ENCODE results near the gene MTERF2. TPM values are rescaled to one million over a fixed set of nuclear protein-coding genes. Genes with fewer than 3 reads are reported as not detected.

MTERF2 gene
- total and polyA plus RNA-seq, 2 of the 13 experiments (the other 11 are each of a cell fraction or from before 2014, with no cell fraction given): 8.0 to 11.6 TPM

DNA sequence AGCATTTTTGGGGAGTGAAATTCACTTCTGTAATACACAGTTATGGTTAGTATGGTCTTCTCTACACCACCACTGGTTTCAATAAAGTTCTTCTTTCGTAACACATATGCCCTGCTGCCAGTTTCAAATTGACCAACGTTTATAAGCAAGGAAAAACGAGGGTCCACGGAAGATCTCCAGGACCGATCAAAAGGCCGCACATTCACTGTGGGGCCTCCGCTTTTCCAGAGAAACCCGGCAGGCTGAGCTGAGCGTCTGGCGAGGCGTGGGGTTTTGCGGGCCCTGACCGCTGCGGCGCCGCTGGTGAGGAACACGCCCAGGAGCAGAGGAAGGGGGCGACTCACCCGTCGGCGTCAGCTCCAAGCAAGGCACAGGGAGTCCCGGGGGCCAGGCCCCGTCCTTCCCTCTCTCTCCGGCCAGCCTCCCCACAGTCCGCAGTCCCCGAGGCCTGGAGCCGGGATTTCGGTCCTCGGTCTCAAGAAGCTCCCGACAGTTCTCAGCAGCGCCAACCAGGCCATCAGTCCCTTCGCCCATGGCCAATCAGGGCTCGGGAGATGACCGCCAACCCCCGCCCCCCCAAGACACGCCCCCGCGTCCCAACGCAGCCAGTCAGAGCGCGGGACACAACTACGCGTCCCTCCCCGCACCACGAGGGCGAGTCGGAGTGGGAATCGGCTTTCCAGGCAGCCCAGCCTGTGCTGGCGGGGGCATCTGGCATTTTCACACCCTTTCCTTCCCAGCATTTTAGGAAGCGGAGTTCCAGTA, at the start of gene MTERF2 (continued):
- no peak for TF ChIP-seq ZNF646 (CRISPR knock-in tag; IDR thresholded peaks at IDR 0.05)
- TF ChIP-seq, protein P1, sequence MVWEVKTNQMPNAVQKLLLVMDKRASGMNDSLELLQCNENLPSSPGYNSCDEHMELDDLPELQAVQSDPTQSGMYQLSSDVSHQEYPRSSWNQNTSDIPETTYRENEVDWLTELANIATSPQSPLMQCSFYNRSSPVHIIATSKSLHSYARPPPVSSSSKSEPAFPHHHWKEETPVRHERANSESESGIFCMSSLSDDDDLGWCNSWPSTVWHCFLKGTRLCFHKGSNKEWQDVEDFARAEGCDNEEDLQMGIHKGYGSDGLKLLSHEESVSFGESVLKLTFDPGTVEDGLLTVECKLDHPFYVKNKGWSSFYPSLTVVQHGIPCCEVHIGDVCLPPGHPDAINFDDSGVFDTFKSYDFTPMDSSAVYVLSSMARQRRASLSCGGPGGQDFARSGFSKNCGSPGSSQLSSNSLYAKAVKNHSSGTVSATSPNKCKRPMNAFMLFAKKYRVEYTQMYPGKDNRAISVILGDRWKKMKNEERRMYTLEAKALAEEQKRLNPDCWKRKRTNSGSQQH (CRISPR knock-in tag; IDR thresholded peaks at IDR 0.05; ENCODE audit: low read depth): 0 out of 2 replicates have a peak, but pooled peaks have one; percentile 8
- peak; percentile 28; the same call in 1 of the 2 replicates for TF ChIP-seq ZNF501 (CRISPR knock-in tag; IDR thresholded peaks at IDR 0.05)
- TF ChIP-seq EED (CRISPR knock-in tag; IDR thresholded peaks at IDR 0.05): no peak
- no peak for TF ChIP-seq ZNF629 (CRISPR knock-in tag; conservative IDR thresholded peaks at IDR 0.05)
- TF ChIP-seq, protein P2, sequence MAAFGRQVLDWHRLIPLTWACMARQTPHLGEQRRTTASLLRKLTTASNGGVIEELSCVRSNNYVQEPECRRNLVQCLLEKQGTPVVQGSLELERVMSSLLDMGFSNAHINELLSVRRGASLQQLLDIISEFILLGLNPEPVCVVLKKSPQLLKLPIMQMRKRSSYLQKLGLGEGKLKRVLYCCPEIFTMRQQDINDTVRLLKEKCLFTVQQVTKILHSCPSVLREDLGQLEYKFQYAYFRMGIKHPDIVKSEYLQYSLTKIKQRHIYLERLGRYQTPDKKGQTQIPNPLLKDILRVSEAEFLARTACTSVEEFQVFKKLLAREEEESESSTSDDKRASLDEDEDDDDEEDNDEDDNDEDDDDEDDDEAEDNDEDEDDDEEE (CRISPR knock-in tag; IDR thresholded peaks at IDR 0.05): peak; percentile 83; the same call in 1 of the 2 replicates
- TF ChIP-seq, protein P3, sequence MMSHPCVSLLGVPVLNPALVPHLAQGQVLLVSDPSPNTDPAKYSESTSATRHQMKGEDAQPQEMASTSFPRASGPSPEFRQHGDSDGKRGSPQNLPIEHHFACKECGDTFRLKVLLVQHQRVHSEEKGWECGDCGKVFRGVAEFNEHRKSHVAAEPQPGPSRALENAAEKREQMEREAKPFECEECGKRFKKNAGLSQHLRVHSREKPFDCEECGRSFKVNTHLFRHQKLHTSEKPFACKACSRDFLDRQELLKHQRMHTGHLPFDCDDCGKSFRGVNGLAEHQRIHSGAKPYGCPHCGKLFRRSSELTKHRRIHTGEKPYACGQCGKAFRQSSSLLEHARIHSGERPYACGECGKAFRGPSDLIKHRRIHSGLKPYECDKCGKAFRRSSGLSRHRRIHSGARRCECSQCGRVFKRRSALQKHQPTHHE (CRISPR knock-in tag; IDR thresholded peaks at IDR 0.05; ENCODE audit: borderline replicate concordance): peak; percentile 70; the same call in 1 of the 2 replicates
- TF ChIP-seq, protein P4, sequence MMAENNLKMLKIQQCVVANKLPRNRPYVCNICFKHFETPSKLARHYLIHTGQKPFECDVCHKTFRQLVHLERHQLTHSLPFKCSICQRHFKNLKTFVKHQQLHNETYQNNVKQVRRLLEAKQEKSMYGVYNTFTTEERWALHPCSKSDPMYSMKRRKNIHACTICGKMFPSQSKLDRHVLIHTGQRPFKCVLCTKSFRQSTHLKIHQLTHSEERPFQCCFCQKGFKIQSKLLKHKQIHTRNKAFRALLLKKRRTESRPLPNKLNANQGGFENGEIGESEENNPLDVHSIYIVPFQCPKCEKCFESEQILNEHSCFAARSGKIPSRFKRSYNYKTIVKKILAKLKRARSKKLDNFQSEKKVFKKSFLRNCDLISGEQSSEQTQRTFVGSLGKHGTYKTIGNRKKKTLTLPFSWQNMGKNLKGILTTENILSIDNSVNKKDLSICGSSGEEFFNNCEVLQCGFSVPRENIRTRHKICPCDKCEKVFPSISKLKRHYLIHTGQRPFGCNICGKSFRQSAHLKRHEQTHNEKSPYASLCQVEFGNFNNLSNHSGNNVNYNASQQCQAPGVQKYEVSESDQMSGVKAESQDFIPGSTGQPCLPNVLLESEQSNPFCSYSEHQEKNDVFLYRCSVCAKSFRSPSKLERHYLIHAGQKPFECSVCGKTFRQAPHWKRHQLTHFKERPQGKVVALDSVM (CRISPR knock-in tag; IDR thresholded peaks at IDR 0.05): peak; percentile 50; the same call in 1 of the 2 replicates
- TF ChIP-seq, protein P5, sequence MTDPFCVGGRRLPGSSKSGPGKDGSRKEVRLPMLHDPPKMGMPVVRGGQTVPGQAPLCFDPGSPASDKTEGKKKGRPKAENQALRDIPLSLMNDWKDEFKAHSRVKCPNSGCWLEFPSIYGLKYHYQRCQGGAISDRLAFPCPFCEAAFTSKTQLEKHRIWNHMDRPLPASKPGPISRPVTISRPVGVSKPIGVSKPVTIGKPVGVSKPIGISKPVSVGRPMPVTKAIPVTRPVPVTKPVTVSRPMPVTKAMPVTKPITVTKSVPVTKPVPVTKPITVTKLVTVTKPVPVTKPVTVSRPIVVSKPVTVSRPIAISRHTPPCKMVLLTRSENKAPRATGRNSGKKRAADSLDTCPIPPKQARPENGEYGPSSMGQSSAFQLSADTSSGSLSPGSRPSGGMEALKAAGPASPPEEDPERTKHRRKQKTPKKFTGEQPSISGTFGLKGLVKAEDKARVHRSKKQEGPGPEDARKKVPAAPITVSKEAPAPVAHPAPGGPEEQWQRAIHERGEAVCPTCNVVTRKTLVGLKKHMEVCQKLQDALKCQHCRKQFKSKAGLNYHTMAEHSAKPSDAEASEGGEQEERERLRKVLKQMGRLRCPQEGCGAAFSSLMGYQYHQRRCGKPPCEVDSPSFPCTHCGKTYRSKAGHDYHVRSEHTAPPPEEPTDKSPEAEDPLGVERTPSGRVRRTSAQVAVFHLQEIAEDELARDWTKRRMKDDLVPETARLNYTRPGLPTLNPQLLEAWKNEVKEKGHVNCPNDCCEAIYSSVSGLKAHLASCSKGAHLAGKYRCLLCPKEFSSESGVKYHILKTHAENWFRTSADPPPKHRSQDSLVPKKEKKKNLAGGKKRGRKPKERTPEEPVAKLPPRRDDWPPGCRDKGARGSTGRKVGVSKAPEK (CRISPR knock-in tag; IDR thresholded peaks at IDR 0.05; ENCODE audit: borderline replicate concordance): peak; percentile 60; the same call in 1 of the 2 replicates
- 0 out of 2 replicates have a peak, but pooled peaks have one; percentile 27 for TF ChIP-seq ZNF335 (CRISPR knock-in tag; IDR thresholded peaks at IDR 0.05)
